Esophagus squamous epithelium (tissue), 5 donors: ENCODE results near the gene SPATA19. TPM values are rescaled to one million over a fixed set of nuclear protein-coding genes. Genes with fewer than 3 reads are reported as not detected.

ENCODE experiments used
- DNase-seq: peaks from one replicate; lab custom pipeline; 2025; lab: John Stamatoyannopoulos, UW
- H3K27ac ChIP-seq, 4 donors: fragments of 200-600 bp; sonication (generic); one replicate each; pipeline ENCODE4 v1.5.1; 2016 to 2019; ENCODE audit warnings: mild to moderate bottlenecking in 1 of 4
- H3K27me3 ChIP-seq, 4 donors: fragments of 200-600 bp; sonication (generic); 1 replicate in 3 of 4; 2 replicates in 1 of 4; pipeline versions ENCODE4 v1.5.1 to v1.6.0; 2017 to 2021; ENCODE audit warnings: antibody characterized with exemption in 1 of 4
- H3K36me3 ChIP-seq, 3 donors: fragments of 200-600 bp; sonication (generic); one replicate each; pipeline ENCODE4 v1.5.1; 2016 to 2019
- H3K4me1 ChIP-seq, 3 donors: fragments of 200-600 bp; sonication (generic); one replicate each; pipeline ENCODE4 v1.5.1; 2017 to 2019
- H3K4me3 ChIP-seq, 4 donors: fragments of 200-600 bp; sonication (generic); 1 replicate in 3 of 4; 2 replicates in 1 of 4; pipeline ENCODE4 v1.5.1; 2016 to 2019; ENCODE audit warnings: mild to moderate bottlenecking in 2 of 4, moderate library complexity in 1 of 4
- H3K9me3 ChIP-seq, 3 donors: fragments of 200-600 bp; sonication (generic); one replicate each; pipeline ENCODE4 v1.5.1; 2016 to 2019
- CTCF ChIP-seq, 6 experiments: fragments of 450-650 bp in 4 of 6; fragments of 200-600 bp in 2 of 6; sonication (generic) in 2 of 6; IDR thresholded peaks; one replicate each; pipeline ENCODE4 v1.5.1; 2016 to 2019; ENCODE audit warnings: antibody characterized with exemption in 6 of 6, mild to moderate bottlenecking in 4 of 6, moderate library complexity in 4 of 6
- POLR2A ChIP-seq, 4 donors: fragments of 450-650 bp; IDR thresholded peaks; one replicate each; pipeline ENCODE4 v1.6.1; 2017; ENCODE audit warnings: antibody characterized with exemption in 4 of 4, mild to moderate bottlenecking in 4 of 4, moderate library complexity in 3 of 4
- WGBS, 2 donors: methylation state at CpG; one replicate each; pipeline ENCODE4 v1.1.5; 2018; 5-methylcytosine and 5-hydroxymethylcytosine counted together
- intact Hi-C: fragments of 100-400 bp; cut with DNase I; formaldehyde crosslinking; loops from one replicate; pipeline ENCODE4 v1.15.0; 2022
- total RNA-seq, 4 donors: library from RNA; depleted of rRNA; stranded (reverse); fragments of >200 nt; gene quantifications; one replicate each; pipeline ENCODE4 v1.1.0, GENCODE V29; 2016
- donor health status: DM: yes; HTN: yes; CAD: no.

Gene SPATA19
- total RNA-seq, 4 donors from 2014 or later, result not detected

- DNase-seq, result no peak
- H3K27ac ChIP-seq, result no peak overlapping the region
- H3K4me1 ChIP-seq, result no peaks in the 10 kb centered on the region
- peaks cover 0 to under 1% (median 0%) of the 10 kb centered on the region in 3 donors for H3K9me3 ChIP-seq
- no peaks in the 10 kb centered on the region for H3K36me3 ChIP-seq
- intact Hi-C loops, result no loop called here
- no peak overlapping the region for H3K4me3 ChIP-seq
- TF ChIP-seq CTCF (IDR thresholded peaks at IDR 0.05) (no peak), POLR2A (IDR thresholded peaks at IDR 0.05) (no peak)
- 80 to 87% methylated on average over 1 to 4 of the region's 8 CpGs for WGBS, 2 donors
- H3K27me3 ChIP-seq, result peaks cover 0 to 20% (median 0%) of the 10 kb centered on the region in 4 donors
Observed at GRCh38 chr11:133800666-133801065, 44.6 kb downstream of the SPATA19 start.

GRCh38 chr11:133797554-133797953 is 47.8 kb downstream of the SPATA19 start:
- intact Hi-C loops, result no loop called here
- Histone ChIP-seq H3K9me3 (peaks cover 0 to 11% (median 0%) of the 10 kb centered on the region in 3 donors), H3K4me1 (no peaks in the 10 kb centered on the region), H3K4me3 (no peak overlapping the region), H3K27ac (no peak overlapping the region), H3K36me3 (no peaks in the 10 kb centered on the region), H3K27me3 (peaks cover 0 to 16% (median 0%) of the 10 kb centered on the region in 4 donors)
- TF ChIP-seq CTCF (IDR thresholded peaks at IDR 0.05) (no peak), POLR2A (IDR thresholded peaks at IDR 0.05) (no peak)
- DNase-seq, result no peak
- WGBS, 2 donors, result 25 to 43% methylated on average over 4 of the region's 6 CpGs

- intact Hi-C loops, result no loop called here
- 83 to 88% methylated on average over 10 of the region's 10 CpGs for WGBS, 2 donors
Observed at GRCh38 chr11:133796043-133796795, 49.1 kb downstream of the SPATA19 start.

GRCh38 chr11:133795088-133795487 is 50.2 kb downstream of the SPATA19 start:
- H3K4me3 ChIP-seq, result no peak overlapping the region
- peaks cover 0 to 11% (median 0%) of the 10 kb centered on the region in 3 donors for H3K9me3 ChIP-seq
- TF ChIP-seq POLR2A (IDR thresholded peaks at IDR 0.05) (no peak), CTCF (IDR thresholded peaks at IDR 0.05) (no peak)

More at GRCh38 chr11:133796043-133796795, 49.1 kb downstream of the SPATA19 start:
- peaks cover 0 to 12% (median 0%) of the 10 kb centered on the region in 4 donors for H3K27me3 ChIP-seq
- no peaks in the 10 kb centered on the region for H3K36me3 ChIP-seq
- no peak for DNase-seq
- H3K9me3 ChIP-seq, result peaks cover 0 to 11% (median 0%) of the 10 kb centered on the region in 3 donors
- H3K4me3 ChIP-seq, result no peak overlapping the region
- no peak for TF ChIP-seq CTCF (IDR thresholded peaks at IDR 0.05)
- no peak for TF ChIP-seq POLR2A (IDR thresholded peaks at IDR 0.05)
- H3K27ac ChIP-seq, result no peak overlapping the region
- no peaks in the 10 kb centered on the region for H3K4me1 ChIP-seq

GRCh38 chr11:133794205-133794604 is 51.1 kb downstream of the SPATA19 start:
- Histone ChIP-seq H3K27me3 (peaks cover 0 to 10% (median 0%) of the 10 kb centered on the region in 4 donors), H3K4me1 (no peaks in the 10 kb centered on the region), H3K9me3 (peaks cover 0 to 11% (median 0%) of the 10 kb centered on the region in 3 donors), H3K36me3 (no peaks in the 10 kb centered on the region), H3K4me3 (no peak overlapping the region), H3K27ac (no peak overlapping the region)
- DNase-seq, result no peak
- no peak for TF ChIP-seq CTCF (IDR thresholded peaks at IDR 0.05)
- TF ChIP-seq POLR2A (IDR thresholded peaks at IDR 0.05), result no peak
- intact Hi-C loops, result no loop called here
- 93 to 96% methylated on average over 2 of the region's 2 CpGs for WGBS, 2 donors

More at GRCh38 chr11:133795088-133795487, 50.2 kb downstream of the SPATA19 start:
- Histone ChIP-seq H3K4me1 (no peaks in the 10 kb centered on the region), H3K27me3 (peaks cover 0 to 14% (median 0%) of the 10 kb centered on the region in 4 donors), H3K27ac (no peak overlapping the region), H3K36me3 (no peaks in the 10 kb centered on the region)
- intact Hi-C loops, result no loop called here
- no peak for DNase-seq
- 78 to 80% methylated on average over 2 of the region's 2 CpGs for WGBS, 2 donors
